IMR-90 (cell line): ENCODE data around the gene TRAF1. TPM values are rescaled to one million over a fixed set of nuclear protein-coding genes. Genes with fewer than 3 reads are reported as not detected.
A peak's percentile ranks its signal among the peaks of the same experiment; 100 is the strongest.

Experiments used
- ATAC-seq: fragments of 200-7000 bp; cut with Tn5 transposase; 2 replicates; pipeline ENCODE4 v1.9.1; 2020; ENCODE audit warnings: low read depth, mild to moderate bottlenecking, moderate library complexity
- BruUV-seq: library from RNA; stranded (reverse); fragments of 400-500 nt; replicated peaks from 2 replicates; lab custom pipeline; 2021; lab: Mats Ljungman, UMichigan
- CTCF ChIA-PET: fragments of 300-600 bp; formaldehyde crosslinking; extraction: SDS; loops from one replicate; lab custom pipeline; 2021; ENCODE audit warnings: antibody characterized with exemption; lab: Yijun Ruan, JAX
- POLR2A ChIA-PET: fragments of 300-600 bp; sonication (Branson Sonifier 250); formaldehyde crosslinking; loops from one replicate; lab custom pipeline; 2022; ENCODE audit warnings: antibody characterized with exemption; ENCODE audit not compliant: unreplicated experiment; lab: Charles Lee
- DNase-seq: peaks from one replicate; pipeline ENCODE4 v3.0.0; 2013
- H2AFZ ChIP-seq: replicated peaks from 2 replicates; pipeline ENCODE3; 2013; ENCODE audit warnings: low read length, mild to moderate bottlenecking; ENCODE audit not compliant: poor library complexity
- H2AK5ac ChIP-seq: 2 replicates; pipeline ENCODE4 v1.6.1; 2013; ENCODE audit warnings: low read depth, low read length, inconsistent platforms
- H2AK9ac ChIP-seq: replicated peaks from 2 replicates; pipeline ENCODE3; 2013; ENCODE audit warnings: mild to moderate bottlenecking, low read depth, low read length, moderate library complexity; ENCODE audit not compliant: poor library complexity
- H2BK120ac ChIP-seq: 2 replicates; pipeline ENCODE4 v1.6.1; 2013; ENCODE audit warnings: low read depth, low read length, inconsistent platforms
- H2BK15ac ChIP-seq: 3 replicates; pipeline ENCODE4 v1.6.1; 2013; ENCODE audit warnings: low read depth, low read length, inconsistent platforms
- H2BK20ac ChIP-seq: 2 replicates; pipeline ENCODE4 v1.6.1; 2013; ENCODE audit warnings: low read depth, mild to moderate bottlenecking, inconsistent platforms, low read length, moderate library complexity
- H2BK5ac ChIP-seq: 2 replicates; pipeline ENCODE4 v1.6.1; 2013; ENCODE audit warnings: mild to moderate bottlenecking, low read depth, low read length, inconsistent platforms; ENCODE audit not compliant: poor library complexity, severe bottlenecking
- H3K14ac ChIP-seq: replicated peaks from 2 replicates; pipeline ENCODE4 v1.6.1; 2013; ENCODE audit warnings: low read depth, low read length, inconsistent platforms
- H3K18ac ChIP-seq: 2 replicates; pipeline ENCODE4 v1.6.1; 2013; ENCODE audit warnings: low read depth, low read length, control low read depth
- H3K23ac ChIP-seq: 2 replicates; pipeline ENCODE4 v1.6.1; 2013; ENCODE audit warnings: low read depth, low read length, inconsistent platforms
- H3K27ac ChIP-seq: 2 replicates; pipeline ENCODE4 v1.5.1; 2013; ENCODE audit warnings: mild to moderate bottlenecking, control low read depth, low read length; ENCODE audit not compliant: insufficient read depth
- H3K27me3 ChIP-seq: 2 replicates; pipeline ENCODE4 v1.6.1; 2013; ENCODE audit warnings: low read length; ENCODE audit not compliant: control insufficient read depth, insufficient read depth
- H3K36me3 ChIP-seq: 2 replicates; pipeline ENCODE4 v1.6.1; 2013; ENCODE audit warnings: low read length, mixed read lengths; ENCODE audit not compliant: control insufficient read depth, insufficient read depth
- H3K4ac ChIP-seq: 2 replicates; pipeline ENCODE4 v1.6.1; 2013; ENCODE audit warnings: low read depth, low read length, inconsistent platforms
- H3K4me1 ChIP-seq: 2 replicates; pipeline ENCODE4 v1.6.1; 2013; ENCODE audit warnings: low read length, mixed read lengths; ENCODE audit not compliant: control insufficient read depth, insufficient read depth
- H3K4me2 ChIP-seq: 2 replicates; pipeline ENCODE4 v1.6.1; 2013; ENCODE audit warnings: low read depth, mild to moderate bottlenecking, control low read depth, low read length, moderate library complexity
- H3K4me3 ChIP-seq: 2 replicates; pipeline ENCODE4 v1.5.1; 2013; ENCODE audit warnings: low read depth, mild to moderate bottlenecking, control low read depth, low read length, moderate library complexity; ENCODE audit not compliant: insufficient read depth
- H3K56ac ChIP-seq: 2 replicates; pipeline ENCODE4 v1.6.1; 2013; ENCODE audit warnings: low read length, inconsistent platforms; ENCODE audit not compliant: insufficient read depth; ENCODE audit errors: extremely low read depth
- H3K79me1 ChIP-seq, 2 experiments: 2 replicates each; pipeline ENCODE4 v1.6.1; 2013; ENCODE audit warnings: low read length in 2 of 2, inconsistent platforms in 1 of 2, low read depth in 1 of 2
- H3K9ac ChIP-seq: 2 replicates; pipeline ENCODE4 v1.6.1; 2013; ENCODE audit warnings: low read depth, low read length, control low read depth
- H3K9me1 ChIP-seq: 2 replicates; pipeline ENCODE4 v1.6.1; 2013; ENCODE audit warnings: low read length, inconsistent platforms; ENCODE audit not compliant: insufficient read depth
- H3K9me3 ChIP-seq: 2 replicates; pipeline ENCODE4 v1.6.1; 2013; ENCODE audit warnings: low read length; ENCODE audit not compliant: control insufficient read depth, insufficient read depth
- H4K20me1 ChIP-seq: 2 replicates; pipeline ENCODE4 v1.6.1; 2013; ENCODE audit warnings: low read length, inconsistent platforms; ENCODE audit not compliant: insufficient read depth
- H4K5ac ChIP-seq: 2 replicates; pipeline ENCODE4 v1.6.1; 2013; ENCODE audit warnings: mild to moderate bottlenecking, low read depth, low read length, control low read depth
- H4K8ac ChIP-seq, 2 experiments: 2 replicates each; pipeline ENCODE4 v1.6.1; 2013; ENCODE audit warnings: low read depth in 2 of 2, low read length in 2 of 2, control low read depth in 1 of 2, inconsistent platforms in 1 of 2
- H4K91ac ChIP-seq: 2 replicates; pipeline ENCODE4 v1.6.1; 2013; ENCODE audit warnings: low read depth, low read length, inconsistent platforms; ENCODE audit not compliant: insufficient read depth
- BHLHE40 ChIP-seq: fragments of 150-350 bp; IDR thresholded peaks from 2 replicates; pipeline ENCODE4 v1.6.1; 2016; ENCODE audit warnings: mild to moderate bottlenecking, low read depth, low read length
- MAZ ChIP-seq: IDR thresholded peaks from 2 replicates; pipeline ENCODE4 v1.6.1; 2012; ENCODE audit warnings: low read depth, mild to moderate bottlenecking, low read length, improper control_type of control experiment, moderate library complexity, borderline replicate concordance
- MXI1 ChIP-seq: IDR thresholded peaks from 2 replicates; pipeline ENCODE4 v1.6.1; 2012; ENCODE audit warnings: low read depth, mild to moderate bottlenecking, low read length, moderate library complexity, borderline replicate concordance
- RAD21 ChIP-seq: IDR thresholded peaks from 2 replicates; pipeline ENCODE4 v1.6.1; 2012; ENCODE audit warnings: low read length, improper control_type of control experiment
- RFX5 ChIP-seq: IDR thresholded peaks from 2 replicates; pipeline ENCODE4 v1.8.0; 2012; ENCODE audit warnings: low read depth, mild to moderate bottlenecking, low read length, moderate library complexity
- WGBS, 2 experiments: methylation state at CpG; one replicate each; pipeline versions ENCODE4 v1.1.5 to v1.1.7; 2013; ENCODE audit warnings: missing lambda C conversion rate in 2 of 2; ENCODE audit not compliant: insufficient read length in 1 of 2; ENCODE audit errors: extremely low coverage in 2 of 2; 5-methylcytosine and 5-hydroxymethylcytosine counted together
- dilution Hi-C: fragments of 300-500 bp; cut with HindIII; formaldehyde crosslinking; loops from one replicate; pipeline ENCODE4 v1.14.3; 2018; ENCODE audit warnings: low sequenced_read_pairs; ENCODE audit not compliant: unreplicated experiment
- in situ Hi-C: fragments of 300-500 bp; cut with MboI; formaldehyde crosslinking; loops from 3 replicates; pipeline ENCODE4 v1.14.3; 2019; ENCODE audit warnings: low sequenced_read_pairs, inconsistent platforms, mixed read lengths
- intact Hi-C: fragments of 100-400 bp; cut with micrococcal nuclease; formaldehyde crosslinking; loops from 2 replicates; pipeline ENCODE4 v1.10.0; 2022
- polyA plus RNA-seq, 3 experiments: library from polyadenylated mRNA; depleted of rRNA; stranded (reverse); fragments of >200 nt; gene quantifications; 2 replicates each; pipeline ENCODE4 v1.2.3, GENCODE V29; 2012; ENCODE audit warnings: low replicate concordance in 1 of 3
- total RNA-seq: library from RNA; depleted of rRNA; stranded (reverse); fragments of >200 nt; gene quantifications from 2 replicates; pipeline ENCODE4 v1.2.3, GENCODE V29; 2012

The TRAF1 gene
- total and polyA plus RNA-seq, 2 of the 4 experiments (the other 2 are of a cell fraction): 3.9 to 4.1 TPM

GRCh38 chr9:120922404-120923195 lies 4.0 kb downstream of the TRAF1 start (continued):
- TF ChIP-seq BHLHE40: no peak

GRCh38 chr9:120921661-120922181 lies 4.9 kb downstream of the TRAF1 start:
- Histone ChIP-seq H3K4me1 (peaks cover 29% of the 10 kb centered on the region), H2AFZ (peak overlapping the region; percentile 15)
- POLR2A ChIA-PET: interaction anchor here (0.9 kb wide), 1 partner anchor 10 kb away, joined by 6 read pairs; no protein-coding TSS in a partner anchor

More at GRCh38 chr9:120921661-120922181, 4.9 kb downstream of the TRAF1 start:
- H3K9me1 ChIP-seq: peaks cover 25% of the 10 kb centered on the region
- H3K79me1 ChIP-seq: peaks cover 0 to 30% of the 10 kb centered on the region in 2 experiments; a peak in 2 of 4 replicates
- H3K18ac ChIP-seq: no peak overlapping the region
- no peak overlapping the region; the same call in 1 of the 2 replicates for H3K14ac ChIP-seq
- H2AK9ac ChIP-seq: no peak overlapping the region
- TF ChIP-seq MXI1 (no peak), MAZ (no peak), RAD21 (no peak), RFX5 (no peak)
- no peak overlapping the region; the same call in 1 of the 2 replicates for H2AK5ac ChIP-seq
- no peak overlapping the region for H3K4me3 ChIP-seq
- H3K27ac ChIP-seq: no peak overlapping the region
- H3K4me2 ChIP-seq: no peak overlapping the region
- no peak overlapping the region for H3K23ac ChIP-seq
- H4K8ac ChIP-seq: 0 out of 4 replicates have a peak overlapping the region, but pooled peaks of 1 of the 2 experiments have one; percentile 23
- H3K27me3 ChIP-seq: no peaks in the 10 kb centered on the region
- H3K36me3 ChIP-seq: no peaks in the 10 kb centered on the region
- H2BK5ac ChIP-seq: no peak overlapping the region
- 0 out of 2 replicates have a peak, but pooled peaks cover 2% of the 10 kb centered on the region for H3K9me3 ChIP-seq
- CTCF ChIA-PET: no interaction called here
- no peak overlapping the region; the same call in 1 of the 2 replicates for H4K5ac ChIP-seq
- intact Hi-C loops: no loop called here
- no TSS peak for BruUV-seq
- no peak overlapping the region for H3K9ac ChIP-seq
- H2BK20ac ChIP-seq: no peak overlapping the region
- H2BK120ac ChIP-seq: no peak overlapping the region
- dilution Hi-C loops: no loop called here
- in situ Hi-C loops: no loop called here
- H4K20me1 ChIP-seq: no peaks in the 10 kb centered on the region
- whole genome bisulfite sequencing, 2 experiments: 0% methylated on average over 1 of the region's 8 CpGs; no CpG with 5 or more reads in 1 of the 2 experiments
- H4K91ac ChIP-seq: no peak overlapping the region
- ATAC-seq: no peak
- no peak overlapping the region for H2BK15ac ChIP-seq
- no peak overlapping the region; the same call in 1 of the 2 replicates for H3K4ac ChIP-seq
- H3K56ac ChIP-seq: no peak overlapping the region
- DNase-seq: no peak
